CD4-positive, alpha-beta T cell treated with Interleukin-4 for 1 hour (primary cell): ENCODE data around the gene ACTR5.

Experiments used
- DNase-seq, 2 donors: peaks; one replicate each; pipeline ENCODE4 v3.0.0-alpha.2; 2020 to 2022

The ACTR5 gene

GRCh38 chr20:38748097-38748860, at the start of gene ACTR5:
ACTR5 (plus strand) TSS chr20:38748460; CDS start chr20:38748479, 19 bp downstream.
- peak; percentile 96 to 97 for DNase-seq

DNA sequence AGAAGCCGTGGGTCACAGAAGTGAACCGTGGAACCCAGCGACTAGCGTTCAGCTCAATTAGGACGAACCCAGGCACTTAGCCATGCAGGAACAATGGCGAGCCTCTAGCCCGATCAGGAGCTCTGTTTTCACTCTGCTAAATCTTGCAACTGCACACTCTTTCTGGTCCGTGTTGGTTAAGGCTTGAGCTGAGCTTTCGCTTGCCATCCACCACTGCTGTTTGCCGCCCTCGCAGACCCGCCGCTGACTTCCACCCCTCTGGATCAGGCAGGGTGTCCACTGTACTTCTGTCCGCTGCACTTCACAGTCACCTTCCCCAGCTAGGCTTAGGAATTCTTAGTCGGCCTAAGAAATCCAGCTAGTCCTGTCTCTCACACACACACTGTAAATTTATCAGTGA, 49.7 kb upstream of the ACTR5 start:
- no peak for DNase-seq

- no peak for DNase-seq
These were observed 48.1 kb upstream of the ACTR5 start for GRCh38 chr20:38700141-38700540.

DNA sequence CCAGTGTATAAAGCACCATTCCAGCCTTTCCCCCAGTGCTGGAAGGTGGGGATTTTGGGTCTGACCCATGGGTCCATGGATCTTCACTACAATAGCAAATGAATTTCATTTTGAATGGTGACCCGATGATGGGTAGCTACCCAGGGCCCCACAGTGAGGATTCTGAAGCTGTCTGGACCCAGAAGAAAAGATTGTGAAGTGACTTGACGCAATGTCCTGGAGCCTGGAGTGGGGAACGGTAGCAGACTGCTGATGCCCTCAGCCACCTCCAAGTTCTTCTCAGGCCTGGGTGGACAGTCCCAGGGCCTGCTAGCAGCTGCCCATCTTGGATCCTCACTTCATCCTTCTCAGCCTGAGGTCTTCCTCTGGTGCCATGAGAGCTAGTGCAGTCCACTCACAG, 47.3 kb upstream of the ACTR5 start:
- DNase-seq, result no peak

DNA sequence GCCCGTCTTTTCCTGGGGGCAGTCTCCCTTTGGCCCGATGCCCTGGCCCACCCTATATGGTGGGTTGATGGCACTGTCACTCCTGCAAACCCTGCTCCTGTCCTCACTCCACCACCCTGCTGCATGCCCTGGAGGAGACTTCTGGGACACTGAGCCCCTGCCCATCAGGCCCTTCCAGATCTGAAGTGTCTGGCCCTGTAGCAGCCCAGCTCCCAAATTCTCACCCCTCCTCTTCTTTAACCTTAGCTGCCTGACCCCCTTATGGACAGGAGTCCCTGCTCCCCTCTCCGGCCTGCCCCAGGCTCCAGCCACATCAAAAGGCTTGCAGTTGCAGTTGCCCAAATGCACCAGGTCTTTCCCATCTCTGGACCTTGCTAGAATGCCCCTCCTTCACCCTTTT, 44.7 kb upstream of the ACTR5 start:
- DNase-seq, result no peak

DNA sequence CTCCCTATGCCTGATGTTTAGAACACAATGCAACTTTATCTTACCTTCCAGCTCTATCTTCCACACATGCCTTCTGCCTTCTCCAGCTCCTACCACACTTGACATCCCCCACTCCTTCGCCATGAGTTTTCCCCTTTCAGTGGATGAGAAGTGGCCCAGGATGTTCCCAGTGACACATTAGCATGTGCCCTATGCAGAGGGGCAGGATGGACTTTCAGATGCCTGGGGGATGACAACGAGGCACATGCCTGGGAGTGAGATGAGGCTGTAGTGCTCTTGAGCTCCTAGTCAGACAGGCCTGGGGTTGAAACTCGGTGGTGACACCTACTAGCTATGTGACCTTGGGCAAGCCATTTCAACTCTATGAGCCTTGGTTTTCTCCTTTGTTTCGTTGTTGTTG, 44.1 kb upstream of the ACTR5 start:
- DNase-seq, result no peak

GRCh38 chr20:38706509-38706908, 41.8 kb upstream of the ACTR5 start:
- DNase-seq, result no peak

GRCh38 chr20:38714308-38714707, 34.0 kb upstream of the ACTR5 start:
- no peak for DNase-seq

- DNase-seq, result no peak
These were observed 32.6 kb upstream of the ACTR5 start for GRCh38 chr20:38715646-38716045.

DNA sequence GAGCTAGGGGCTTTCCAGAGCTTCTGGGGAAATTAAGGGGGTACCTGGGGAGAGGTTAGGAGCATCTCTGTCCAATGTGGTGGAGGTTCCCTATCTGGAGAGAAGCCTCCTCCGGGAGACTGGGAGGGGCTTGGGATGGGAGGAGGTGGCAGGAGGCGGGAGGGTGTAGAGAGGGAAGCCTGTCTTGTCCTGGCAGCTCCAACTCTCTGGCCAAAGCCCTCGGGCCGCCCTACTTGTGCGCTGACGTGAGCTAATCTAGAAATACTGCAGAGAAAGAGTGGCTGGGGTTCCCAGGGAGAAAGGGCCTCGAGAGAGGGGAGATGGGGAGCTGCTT, 25.6 kb upstream of the ACTR5 start:
- DNase-seq, result no peak

- no peak for DNase-seq
These were observed 25.0 kb upstream of the ACTR5 start for GRCh38 chr20:38723017-38723847.

DNA sequence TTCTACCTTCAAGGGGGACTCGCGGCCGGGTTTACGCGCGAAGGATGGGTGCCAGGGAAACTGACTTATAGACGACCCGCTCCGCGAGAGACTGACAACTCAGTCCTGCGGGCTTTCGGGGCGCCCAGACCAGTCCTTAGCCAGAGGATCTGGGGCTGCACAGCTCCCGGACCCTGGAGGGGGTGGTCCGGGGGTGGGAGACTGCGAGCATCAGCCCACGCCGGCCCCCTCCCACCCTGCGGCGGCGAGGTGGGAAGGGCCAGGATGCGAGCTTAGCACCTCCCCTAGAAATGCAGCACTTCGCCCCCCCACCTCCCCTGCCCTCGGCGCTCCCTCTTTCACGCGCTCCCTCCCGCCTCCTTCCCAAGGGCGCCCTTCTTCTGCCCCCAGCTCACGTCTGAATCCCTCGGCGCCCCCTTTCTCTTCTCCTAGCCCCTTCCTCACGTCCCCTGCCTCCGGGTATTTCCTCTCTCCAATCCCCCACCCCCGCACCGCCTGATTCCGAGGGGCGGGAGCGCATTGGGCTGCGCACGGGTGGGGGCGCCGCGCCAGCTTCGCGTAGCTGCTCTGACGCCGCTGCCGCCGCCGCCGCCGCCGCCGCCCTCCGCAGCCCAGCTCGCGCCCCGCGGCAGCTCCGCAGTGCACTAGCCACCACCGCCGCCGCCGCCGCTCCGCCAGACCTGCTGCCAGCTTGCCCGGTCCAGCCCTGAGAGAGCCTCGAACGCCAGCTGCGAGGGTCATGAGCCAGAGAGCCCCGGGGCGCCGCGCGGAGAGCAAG, 24.2 kb upstream of the ACTR5 start, which contains the start of gene SLC32A1:
Gene SLC32A1, plus strand, starts transcription at position 639 of the 778 bp plus-strand sequence. CDS start 239 bp downstream, outside the sequence.
- no peak for DNase-seq

GRCh38 chr20:38724626-38725147, 23.6 kb upstream of the ACTR5 start:
- no peak for DNase-seq

- DNase-seq, result no peak
These were observed 22.9 kb upstream of the ACTR5 start for GRCh38 chr20:38725148-38725901.

DNA sequence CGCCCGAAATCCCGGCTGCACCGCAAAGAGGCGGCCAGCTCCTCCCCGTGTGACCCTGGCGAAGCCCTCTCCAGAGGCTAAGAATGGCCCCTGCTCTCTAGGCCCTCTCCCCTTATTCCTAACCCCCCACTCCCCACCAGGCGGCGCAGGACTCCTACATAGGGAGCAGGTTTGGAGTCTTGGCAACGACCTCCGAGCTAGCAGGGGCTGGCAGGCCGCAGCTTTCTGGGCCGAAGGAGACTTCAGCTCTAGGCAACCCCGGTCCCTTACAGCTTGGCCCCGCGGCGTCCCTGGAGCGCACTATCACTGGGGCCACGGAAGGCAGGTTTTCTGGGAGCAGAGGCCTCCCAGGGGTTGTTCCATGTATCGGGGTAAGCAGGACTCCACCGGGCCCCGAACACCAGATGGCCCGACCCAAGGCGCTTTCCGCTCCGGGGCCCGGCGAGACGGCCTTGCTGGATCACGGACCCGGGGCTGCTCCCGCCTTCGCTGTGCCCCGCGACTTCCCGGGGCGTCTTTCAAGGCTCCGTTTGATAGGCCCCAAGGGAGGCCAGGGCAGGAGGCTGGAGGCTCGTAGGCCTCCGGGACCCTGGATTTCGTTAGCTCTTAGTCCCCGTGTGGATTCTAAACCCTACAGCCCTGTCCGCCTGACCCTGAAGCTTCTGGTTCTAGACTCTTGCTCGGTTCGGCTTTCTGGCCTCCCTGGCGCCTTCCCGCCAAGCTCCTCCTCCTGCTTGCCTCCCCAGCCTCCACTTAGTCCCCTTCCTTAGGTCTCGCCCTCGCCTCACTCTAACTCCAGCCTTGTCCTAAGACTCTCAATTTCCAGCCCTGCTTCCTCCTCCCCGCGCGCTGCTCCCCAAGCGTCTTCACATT, 22.1 kb upstream of the ACTR5 start:
- DNase-seq, result peak; percentile 25 to 38

- peak; percentile 47 to 52 for DNase-seq
These were observed 21.3 kb upstream of the ACTR5 start for GRCh38 chr20:38726804-38727606.

- no peak for DNase-seq
These were observed 20.6 kb upstream of the ACTR5 start for GRCh38 chr20:38727607-38728190.

DNA sequence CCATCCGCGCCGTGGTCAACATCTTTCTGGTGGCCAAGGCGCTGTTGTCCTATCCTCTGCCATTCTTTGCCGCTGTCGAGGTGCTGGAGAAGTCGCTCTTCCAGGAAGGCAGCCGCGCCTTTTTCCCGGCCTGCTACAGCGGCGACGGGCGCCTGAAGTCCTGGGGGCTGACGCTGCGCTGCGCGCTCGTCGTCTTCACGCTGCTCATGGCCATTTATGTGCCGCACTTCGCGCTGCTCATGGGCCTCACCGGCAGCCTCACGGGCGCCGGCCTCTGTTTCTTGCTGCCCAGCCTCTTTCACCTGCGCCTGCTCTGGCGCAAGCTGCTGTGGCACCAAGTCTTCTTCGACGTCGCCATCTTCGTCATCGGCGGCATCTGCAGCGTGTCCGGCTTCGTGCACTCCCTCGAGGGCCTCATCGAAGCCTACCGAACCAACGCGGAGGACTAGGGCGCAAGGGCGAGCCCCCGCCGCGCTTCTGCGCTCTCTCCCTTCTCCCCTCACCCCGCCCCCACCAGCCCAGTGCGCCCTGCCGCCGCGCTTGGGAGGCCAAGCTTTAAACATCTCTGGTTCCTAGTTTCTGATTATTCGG, 20.0 kb upstream of the ACTR5 start:
- DNase-seq, result no peak

GRCh38 chr20:38728911-38729642, 19.2 kb upstream of the ACTR5 start:
- peak in 1 of 2 donors; percentile 18 for DNase-seq
